NOMO-1 (cell line): ENCODE measurements around the gene SORBS2.

Experiments
- DNase-seq, 2 experiments: peaks; one replicate each; lab custom pipeline; 2025; ENCODE audit not compliant: unreplicated experiment in 2 of 2; lab: John Stamatoyannopoulos, UW

The SORBS2 gene

DNA sequence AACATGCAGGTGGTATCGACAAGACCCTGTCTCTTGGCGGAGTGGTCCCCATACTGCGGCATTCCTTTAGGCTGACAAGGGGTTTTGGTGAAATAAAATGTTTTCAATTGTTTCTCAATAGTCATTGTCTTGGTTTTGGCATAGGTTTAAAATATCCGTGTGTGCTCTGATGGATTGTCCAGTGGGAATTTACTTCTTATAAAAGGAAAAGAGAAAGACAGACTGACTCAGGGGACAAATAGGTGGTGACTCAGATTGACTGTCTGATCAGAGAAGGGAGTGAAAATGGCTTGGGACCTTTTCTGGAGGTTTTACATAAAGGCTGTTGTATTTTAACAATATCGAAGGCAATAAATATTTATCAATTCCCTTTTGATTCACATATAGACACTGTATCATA is 129.8 kb downstream of the SORBS2 start:
- DNase-seq: no peak

DNA sequence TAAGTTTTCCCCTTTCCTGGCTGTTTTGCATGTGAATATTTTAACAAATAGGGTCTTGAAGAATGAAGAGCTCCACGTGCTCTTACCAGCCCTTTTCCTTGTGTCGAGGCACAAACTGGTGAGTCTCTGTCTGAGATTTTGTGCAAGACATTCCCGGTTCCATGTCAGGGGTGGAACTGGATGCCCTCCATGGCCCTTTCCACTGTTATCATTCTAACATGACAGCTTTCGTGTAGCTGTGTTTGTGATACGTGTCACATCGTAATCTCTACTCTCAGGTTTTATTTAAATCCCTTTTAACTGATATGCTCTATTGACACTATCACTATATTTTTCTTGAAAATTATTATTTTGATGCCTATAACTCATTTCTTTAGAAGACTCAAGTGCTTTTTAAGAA is 130.4 kb downstream of the SORBS2 start:
- no peak for DNase-seq

DNA sequence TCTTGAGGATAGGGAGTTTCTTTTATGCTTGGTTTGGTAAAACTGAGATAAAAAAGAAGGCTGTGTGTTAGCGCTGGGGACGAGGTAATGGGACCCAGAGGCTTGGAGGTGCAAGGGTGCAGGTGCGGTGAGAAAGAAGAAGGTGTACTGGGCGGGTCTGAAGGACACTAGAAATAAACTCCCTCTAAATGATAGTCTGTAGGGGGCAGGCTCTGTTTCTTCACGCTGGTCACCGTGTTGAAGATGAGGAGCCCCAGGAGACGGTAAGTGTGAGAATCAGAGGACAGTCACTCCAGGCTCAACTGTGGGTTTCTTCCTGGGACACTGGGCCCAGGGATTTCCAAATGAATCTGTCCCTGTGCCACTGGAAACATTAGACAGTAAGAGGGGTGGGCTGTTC is 131.4 kb downstream of the SORBS2 start:
- no peak for DNase-seq

DNA sequence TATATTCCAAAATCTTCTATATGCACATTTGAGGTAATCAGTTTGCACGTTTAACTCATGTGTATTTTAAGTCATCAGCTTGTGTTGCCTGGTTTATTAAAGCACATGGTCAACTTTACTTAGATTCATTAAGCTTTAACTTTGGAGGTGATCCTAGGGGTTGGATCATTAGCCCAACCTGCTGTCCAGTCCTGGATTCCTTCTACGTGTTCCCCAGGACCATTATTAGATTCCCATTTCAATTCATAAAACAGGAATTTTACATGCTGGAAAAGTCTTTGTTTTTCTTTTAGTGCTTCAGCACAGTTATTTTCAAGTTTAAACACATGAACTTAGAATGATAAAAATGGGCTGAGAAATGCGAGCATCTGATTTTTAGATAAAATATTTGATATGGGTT is 132.5 kb downstream of the SORBS2 start:
- no peak for DNase-seq

DNA sequence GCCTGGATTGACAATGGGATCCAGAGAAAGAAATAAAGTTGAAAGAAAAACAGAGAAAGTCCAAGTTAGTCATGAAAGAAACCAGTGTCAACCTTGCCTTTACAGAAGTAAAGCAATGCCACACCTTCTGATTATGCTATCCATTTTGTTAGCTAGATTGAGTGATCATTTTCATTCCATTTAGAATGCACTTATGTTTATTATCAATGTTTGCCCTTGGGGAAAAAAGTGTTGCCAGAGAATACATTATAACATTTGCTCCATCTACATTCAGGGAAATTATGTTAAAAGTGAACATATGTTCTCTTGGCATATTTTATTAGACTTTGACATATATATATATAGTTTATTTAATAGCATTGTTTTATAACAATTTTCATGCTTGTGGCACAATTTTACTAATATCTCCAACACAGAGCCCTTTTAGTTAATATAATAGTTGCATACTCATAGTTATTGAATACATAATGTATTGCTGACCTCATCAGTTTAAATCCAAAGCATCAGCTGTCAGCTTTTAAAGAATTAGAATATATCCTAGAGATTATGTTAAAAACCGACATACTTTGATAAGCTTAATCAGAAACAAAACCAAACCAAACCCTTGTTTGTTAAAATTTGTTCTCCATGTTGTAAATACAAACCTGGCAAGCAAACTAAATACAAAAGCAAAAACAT is 134.2 kb downstream of the SORBS2 start:
- DNase-seq: no peak

DNA sequence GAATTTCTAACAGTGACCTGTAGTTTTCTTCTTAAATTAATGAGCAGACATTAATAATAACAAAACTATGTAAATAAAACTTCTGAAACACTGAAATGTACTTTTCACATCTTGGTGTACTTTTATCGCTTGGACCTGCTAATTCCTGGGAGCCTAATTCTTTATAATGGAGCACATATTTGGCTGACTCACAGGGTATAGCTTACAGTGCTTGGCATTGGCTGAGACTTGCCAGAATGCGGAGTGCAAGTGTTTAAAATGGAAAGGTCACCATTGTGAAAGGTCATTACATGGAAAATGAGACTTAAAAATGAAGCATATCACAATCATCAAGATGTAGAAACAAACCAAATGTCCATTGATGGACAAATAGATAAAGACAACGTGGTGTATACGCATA is 139.4 kb downstream of the SORBS2 start:
- no peak for DNase-seq

DNA sequence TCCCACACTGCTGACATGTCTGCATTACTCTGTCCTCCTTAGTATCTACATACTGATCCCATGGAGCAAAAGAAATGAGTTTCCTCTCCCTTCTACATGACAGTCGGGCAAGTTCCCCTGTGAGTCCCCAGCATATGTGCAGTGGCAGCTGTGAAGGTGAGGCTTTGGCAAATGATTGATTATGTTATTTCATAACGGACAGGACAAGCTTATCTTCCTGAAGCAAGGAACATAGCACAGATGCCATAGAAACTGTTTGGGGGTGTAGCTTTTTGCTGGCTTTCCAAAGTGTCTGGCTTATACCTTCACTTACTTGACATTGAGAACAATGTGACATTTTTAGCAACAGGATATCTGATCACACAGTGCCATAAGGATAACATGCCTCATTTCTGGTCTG is 139.8 kb downstream of the SORBS2 start:
- DNase-seq: no peak

DNA sequence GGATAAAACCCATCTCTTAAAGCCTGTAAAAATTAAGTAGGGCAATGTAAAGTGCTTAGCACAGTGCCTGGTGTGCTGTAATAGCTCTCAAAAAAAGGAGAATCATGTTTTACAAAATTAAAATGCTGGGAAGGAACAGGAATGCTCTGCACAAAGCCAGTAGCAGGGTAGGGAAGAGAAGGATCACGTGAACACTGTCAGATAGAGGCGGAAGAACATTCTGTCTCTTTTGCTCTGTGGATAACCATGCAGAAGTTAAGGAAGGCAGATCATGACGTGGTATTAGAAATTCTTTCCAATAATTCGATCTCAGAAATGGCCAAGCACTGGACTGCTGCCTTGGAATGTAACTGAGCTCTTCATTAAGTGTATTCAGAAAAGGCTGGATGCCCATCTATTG is 140.5 kb downstream of the SORBS2 start:
- no peak for DNase-seq

DNA sequence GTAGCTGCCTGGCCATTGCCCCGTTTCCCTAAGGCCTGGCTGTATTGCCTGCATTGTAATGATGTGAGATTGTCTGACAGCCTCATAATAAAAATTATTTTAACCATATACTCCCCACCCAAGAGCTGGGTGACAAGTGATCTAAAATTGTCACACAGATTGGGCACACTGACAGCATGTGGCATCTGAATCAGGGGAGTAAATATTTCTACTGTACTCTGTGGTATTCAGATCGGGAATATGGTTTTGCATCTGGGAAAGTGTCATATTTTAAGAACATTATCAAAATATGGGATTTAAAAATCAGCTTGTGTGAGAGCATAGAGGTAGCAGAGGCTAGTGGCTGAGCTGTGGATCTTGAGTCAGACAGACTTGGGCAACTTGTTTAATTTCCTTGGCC is 140.9 kb downstream of the SORBS2 start:
- no peak for DNase-seq

DNA sequence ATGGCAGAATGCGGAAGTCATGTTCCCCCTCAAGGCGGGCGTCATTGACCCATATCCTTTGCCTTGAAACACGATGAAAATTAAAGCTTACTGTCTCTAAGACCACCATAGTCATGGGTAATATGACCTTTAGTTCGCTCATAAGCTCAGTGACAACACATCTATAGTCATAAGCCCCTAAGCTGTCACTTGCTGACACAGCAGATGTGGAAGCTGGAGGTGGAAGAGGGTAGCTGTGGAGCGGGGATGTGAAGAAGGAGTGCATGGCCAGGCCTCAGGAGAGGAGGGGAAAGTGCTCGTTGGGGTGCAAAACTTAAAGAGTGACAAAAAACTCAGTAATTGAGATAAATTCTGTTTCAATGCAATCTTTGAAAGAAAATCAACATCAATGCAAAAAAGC is 142.7 kb downstream of the SORBS2 start:
- no peak for DNase-seq

DNA sequence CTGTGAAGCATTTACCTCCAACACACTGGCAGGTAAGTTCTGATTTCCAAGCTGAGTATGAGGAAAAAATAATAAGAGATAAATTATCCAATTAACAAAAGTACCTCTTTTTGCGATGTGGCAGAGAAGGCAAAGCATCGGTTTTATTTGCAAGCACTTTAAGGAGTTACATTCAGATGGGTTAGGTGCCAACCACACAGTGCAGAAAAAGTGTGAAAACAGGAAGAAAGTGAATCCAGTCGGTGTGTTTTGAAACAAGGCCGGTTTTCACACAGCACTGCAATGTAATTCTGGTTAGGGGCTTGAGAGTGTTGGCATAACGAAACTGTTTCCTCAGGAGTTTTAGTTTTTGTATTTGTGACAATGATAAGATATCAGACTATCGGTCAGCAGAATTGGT is 145.8 kb downstream of the SORBS2 start:
- DNase-seq: no peak

DNA sequence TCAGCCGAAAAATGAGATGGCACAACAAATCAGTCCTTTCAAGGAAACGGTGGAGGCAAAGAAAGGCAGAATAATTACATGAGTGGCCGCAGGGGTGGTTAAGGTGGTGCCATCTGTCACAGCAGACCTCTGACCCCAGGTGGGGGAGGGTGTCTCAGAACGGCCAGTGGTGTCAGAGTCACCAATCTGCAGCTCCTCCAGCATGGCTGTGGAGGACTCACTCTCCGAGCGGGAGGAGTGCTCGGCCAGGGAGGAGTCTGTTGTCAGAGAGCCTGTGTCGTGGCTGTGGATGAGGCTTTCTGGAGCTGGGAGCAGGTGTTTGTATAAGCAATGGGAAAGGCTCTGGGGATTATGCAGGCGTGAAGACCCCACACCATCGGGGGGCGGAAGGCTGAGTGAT is 146.3 kb downstream of the SORBS2 start:
- DNase-seq: no peak

DNA sequence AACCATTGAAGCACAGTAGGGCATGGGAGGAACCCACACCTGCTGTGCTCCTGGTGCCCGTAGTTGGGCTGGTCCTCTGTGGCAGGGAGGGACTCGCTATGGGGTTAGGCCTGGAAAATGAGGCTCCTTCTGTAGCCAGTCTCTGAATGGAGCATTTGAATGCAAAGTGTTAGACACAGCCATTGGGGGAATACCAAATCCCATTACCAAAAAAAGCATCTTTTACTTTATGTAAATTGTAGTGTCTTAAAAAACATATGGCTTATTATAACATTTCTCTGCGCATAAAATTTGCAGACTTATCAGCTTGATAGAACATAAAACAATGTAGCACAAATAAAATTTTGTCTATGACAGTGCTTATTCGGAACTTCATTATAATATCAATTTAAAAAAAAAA is 147.5 kb downstream of the SORBS2 start:
- DNase-seq: no peak

DNA sequence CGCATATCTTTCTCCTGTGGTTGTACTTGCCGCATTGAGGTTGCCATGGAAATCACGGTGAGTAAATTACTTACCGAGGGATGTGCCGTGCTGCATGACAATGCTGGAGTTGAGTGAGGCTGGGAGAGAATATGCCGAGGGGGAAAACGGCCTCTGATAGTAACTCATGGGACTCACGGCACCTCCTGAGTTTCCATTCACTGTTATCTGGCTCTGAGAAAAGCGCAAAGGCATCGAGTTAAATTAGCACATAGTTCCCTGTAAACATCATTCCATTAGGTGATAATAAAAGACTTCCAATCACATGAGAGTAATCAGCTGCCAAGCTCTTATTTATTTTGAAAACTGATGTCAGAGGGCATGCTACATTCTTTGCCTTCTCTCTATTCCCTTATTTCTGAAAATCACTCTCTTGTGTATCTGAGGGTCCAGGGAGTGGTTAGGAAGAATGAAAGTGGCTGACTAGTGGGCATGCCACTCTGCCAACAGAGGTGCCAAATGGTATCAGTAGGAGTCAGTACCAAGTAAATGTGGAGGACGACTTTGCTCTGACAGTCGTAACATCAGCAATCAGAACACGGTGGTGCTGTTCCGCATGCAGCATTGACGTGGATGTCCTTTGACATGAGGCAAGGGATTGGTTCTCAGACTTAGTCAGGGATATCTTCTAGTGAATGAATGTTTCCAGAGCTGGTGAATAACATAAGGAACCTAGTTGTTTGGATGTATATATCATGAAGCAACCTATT is 149.8 kb downstream of the SORBS2 start:
- no peak for DNase-seq

DNA sequence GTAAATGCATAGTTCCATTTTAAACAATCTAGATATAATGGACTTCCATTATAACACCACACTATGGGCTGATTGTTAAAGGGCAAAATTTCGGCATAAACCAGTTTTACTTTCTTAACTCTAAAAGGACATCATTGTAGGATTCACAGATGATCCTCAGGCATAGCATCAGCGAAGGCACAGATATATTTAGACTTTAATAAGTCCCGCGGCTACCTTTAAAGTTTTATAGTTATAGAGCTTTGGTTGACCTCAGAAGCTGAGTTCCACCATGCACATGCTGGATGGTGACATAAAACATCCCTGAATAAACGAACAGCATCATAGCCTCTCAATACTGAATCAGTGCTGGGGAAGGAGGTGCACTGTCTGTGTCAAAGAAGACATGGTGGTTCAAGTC is 151.7 kb downstream of the SORBS2 start:
- no peak for DNase-seq

DNA sequence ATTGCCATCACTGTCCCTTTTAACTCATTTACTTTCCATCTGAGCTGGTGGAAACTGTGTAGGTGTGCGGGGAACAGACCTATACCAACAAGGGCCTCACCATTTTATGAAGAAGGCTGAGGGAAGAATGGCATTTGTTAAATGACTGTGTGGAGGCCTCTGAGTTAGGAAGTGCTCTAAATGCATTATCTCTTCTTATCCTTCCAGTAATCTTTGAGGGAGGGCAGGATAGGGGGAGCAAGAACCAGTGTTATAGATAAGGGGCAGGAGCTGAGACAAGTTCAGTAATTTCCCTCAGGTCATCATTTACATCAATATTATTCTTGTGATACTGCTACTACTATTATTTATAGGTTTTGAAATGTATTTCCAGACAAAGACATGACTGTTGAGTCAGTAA is 154.3 kb downstream of the SORBS2 start:
- no peak for DNase-seq

DNA sequence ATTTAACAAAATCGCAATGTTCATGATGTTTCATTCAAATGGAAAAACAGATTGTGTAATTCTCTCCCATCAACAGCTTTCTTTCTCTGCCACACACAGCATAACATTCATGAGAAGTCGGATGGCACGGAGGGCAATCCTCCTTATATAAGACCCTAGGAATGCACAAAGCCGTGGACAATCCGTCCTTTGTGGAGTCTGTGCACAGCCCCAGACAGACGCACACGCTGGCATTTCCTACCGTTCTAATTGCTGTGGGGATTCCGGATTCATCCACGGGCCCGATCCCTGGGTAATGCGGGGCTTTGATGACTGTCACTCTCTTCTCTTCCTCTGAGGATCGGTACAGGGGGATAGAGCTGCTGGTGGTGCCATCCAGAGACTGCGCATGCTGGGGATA is 154.8 kb downstream of the SORBS2 start:
- no peak for DNase-seq

DNA sequence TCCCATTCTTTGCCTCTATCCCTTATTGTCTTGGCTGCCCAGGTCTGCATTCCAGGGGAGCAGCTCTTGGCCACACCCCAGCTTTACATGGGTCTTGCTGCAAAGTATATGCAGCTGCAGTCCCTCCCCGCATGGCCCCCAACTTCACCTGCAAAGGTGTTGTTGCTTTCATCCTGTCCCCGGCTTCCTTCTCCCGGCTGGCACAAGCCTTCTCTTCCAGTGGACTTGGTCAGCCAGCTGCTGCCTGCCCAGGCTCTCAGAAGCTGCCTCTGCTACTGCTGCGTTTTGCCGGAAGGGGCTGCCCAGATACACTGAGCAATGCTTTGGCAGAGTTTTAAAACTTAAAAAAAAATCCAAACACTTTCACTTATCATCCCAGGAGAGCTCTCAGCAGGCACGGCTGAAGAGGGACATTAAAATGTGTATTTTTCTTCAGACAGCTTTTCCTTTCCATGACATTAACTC is 155.5 kb downstream of the SORBS2 start:
- DNase-seq: no peak

DNA sequence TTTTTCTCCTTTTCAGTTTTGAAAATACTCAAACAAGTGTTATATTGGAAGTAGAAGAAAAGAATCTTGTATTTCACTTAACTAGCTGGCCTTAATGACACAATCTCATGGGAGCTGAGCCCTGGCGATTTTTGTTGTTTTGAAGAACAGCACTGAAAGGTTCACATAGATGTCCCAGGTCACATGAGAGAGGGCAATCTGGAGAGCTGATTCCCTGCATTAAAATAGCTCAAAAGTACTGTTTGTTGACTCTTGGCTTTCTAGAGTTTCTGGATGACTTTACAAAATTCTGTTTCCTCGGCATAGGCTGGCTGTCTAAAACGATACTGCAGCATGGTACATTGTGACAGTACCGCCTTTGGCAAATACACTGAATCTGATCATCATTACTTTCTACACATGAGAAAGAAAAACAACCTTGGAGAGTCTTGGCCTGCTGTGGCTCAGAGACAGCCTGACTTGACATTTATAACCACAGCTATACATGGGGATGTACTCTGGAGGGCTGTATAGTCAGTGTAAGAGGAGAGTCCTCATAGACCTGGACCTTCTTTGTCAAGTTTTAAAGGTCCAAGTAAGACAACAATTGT is 156.9 kb downstream of the SORBS2 start:
- no peak for DNase-seq

DNA sequence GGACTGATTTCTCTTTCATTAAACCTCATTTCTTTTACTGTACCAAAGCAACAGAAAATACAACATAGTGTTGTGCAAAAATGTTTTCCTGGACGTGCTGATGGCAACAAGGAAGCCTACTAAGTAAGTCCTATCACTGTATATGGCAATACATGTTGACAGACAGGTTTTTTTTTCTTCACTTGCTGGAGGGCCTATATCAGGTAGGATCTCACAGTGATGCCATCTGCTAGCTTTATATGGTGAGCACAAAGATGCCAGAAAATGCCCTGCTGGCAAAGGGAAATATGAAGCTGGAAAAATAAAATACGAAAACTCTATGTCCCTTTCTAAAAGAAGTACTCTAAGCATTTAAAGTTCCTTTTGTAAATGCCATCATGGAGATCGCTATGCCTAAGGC is 157.7 kb downstream of the SORBS2 start:
- no peak for DNase-seq

DNA sequence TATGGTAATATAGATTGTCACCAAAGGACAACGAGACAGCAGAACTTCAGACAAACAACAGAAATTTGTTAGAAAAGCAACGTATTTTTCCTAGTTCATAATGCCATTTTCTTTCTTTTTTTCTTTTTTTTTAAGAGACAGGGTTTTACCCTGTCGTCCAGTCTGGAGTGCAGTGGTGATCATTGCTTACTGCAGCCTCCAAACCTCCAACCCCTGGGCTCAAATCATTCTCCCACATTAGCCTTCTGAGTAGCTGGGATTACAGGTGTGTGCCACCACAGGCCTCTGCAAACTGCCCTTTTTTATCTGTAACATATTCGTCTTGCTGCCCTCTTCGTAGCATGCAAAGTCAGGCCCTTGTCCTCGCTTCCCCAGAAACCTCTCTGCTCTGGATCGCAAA is 160.1 kb downstream of the SORBS2 start:
- no peak for DNase-seq

DNA sequence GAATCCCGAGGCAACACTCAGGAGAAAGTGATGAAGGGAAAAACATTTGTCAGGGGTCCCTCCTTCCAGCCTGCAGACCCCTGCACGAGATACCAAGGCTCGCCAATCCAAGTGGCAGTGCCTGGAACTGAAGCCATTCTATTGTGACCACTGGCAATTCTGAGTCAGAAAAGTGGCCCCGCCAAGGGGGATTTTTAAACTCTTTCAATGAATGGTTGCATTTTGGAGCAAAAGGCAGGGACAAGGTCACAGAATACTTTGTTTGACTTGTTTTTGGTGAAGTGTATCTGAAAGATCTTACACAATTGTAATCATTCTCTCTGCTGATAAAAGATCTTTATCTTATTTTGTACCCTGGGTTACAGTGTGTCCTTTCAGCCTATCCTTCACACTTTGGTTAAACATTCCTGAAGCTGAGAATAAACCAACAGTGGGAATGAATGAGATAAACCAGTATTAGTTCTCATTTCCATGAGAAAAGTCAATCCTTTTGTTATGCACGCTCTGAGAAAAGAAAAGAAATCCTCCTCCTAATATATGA is 160.8 kb downstream of the SORBS2 start:
- no peak for DNase-seq
